SK-N-SH treated with all-trans-retinoic acid at 6 μM for 48 hours (cell line): ENCODE measurements around the gene POLR3K.

Source experiments
- ATAC-seq: fragments of 200-7000 bp; cut with Tn5 transposase; 3 replicates; pipeline ENCODE4 v1.9.1; 2020; ENCODE audit warnings: mild to moderate bottlenecking, moderate library complexity
- CSDC2 ChIP-seq: fragments of 250-450 bp; sonication (Bioruptor Pico); IDR thresholded peaks from 2 replicates; pipeline ENCODE4 v1.5.0; 2020; ENCODE audit warnings: mild to moderate bottlenecking, moderate library complexity
- CSRNP3 ChIP-seq: fragments of 250-450 bp; sonication (Bioruptor Pico); IDR thresholded peaks from 2 replicates; pipeline ENCODE4 v1.5.1; 2021; ENCODE audit warnings: mild to moderate bottlenecking, moderate library complexity
- ESRRG ChIP-seq: fragments of 250-450 bp; sonication (Bioruptor Pico); IDR thresholded peaks from 2 replicates; pipeline ENCODE4 v1.6.1; 2021; ENCODE audit warnings: mild to moderate bottlenecking
- ISL1 ChIP-seq: fragments of 250-450 bp; sonication (Bioruptor Pico); IDR thresholded peaks from 2 replicates; pipeline ENCODE4 v2.1.2; 2022; ENCODE audit warnings: mild to moderate bottlenecking, moderate library complexity
- PATZ1 ChIP-seq: fragments of 250-450 bp; sonication (Bioruptor Pico); IDR thresholded peaks from 2 replicates; pipeline ENCODE4 v1.8.0; 2020; ENCODE audit warnings: mild to moderate bottlenecking, moderate library complexity, borderline replicate concordance
- POU6F1 ChIP-seq: fragments of 250-450 bp; sonication (Bioruptor Pico); IDR thresholded peaks from 2 replicates; pipeline ENCODE4 v1.8.0; 2021; ENCODE audit warnings: low read depth, mild to moderate bottlenecking, moderate library complexity, borderline replicate concordance
- SNAI2 ChIP-seq: fragments of 250-450 bp; sonication (Bioruptor Pico); IDR thresholded peaks from 2 replicates; pipeline ENCODE4 v1.5.0; 2020; ENCODE audit warnings: mild to moderate bottlenecking, moderate library complexity
- ZC3H10 ChIP-seq: fragments of 250-450 bp; sonication (Bioruptor Pico); IDR thresholded peaks from 2 replicates; pipeline ENCODE4 v1.5.1; 2021; ENCODE audit warnings: mild to moderate bottlenecking, moderate library complexity
- ZFP30 ChIP-seq: fragments of 450-650 bp; formaldehyde crosslinking; IDR thresholded peaks from 2 replicates; pipeline ENCODE4 v1.5.0; 2022; ENCODE audit warnings: mild to moderate bottlenecking, moderate library complexity
- ZNF565 ChIP-seq: fragments of 450-650 bp; formaldehyde crosslinking; conservative IDR thresholded peaks from 2 replicates; pipeline ENCODE4 v1.5.0; 2020; ENCODE audit warnings: low read depth, mild to moderate bottlenecking, moderate library complexity
- ZNF70 ChIP-seq: fragments of 450-650 bp; formaldehyde crosslinking; IDR thresholded peaks from 2 replicates; pipeline ENCODE4 v1.5.0; 2020; ENCODE audit warnings: mild to moderate bottlenecking, moderate library complexity
- ZNF8 ChIP-seq: fragments of 450-650 bp; formaldehyde crosslinking; IDR thresholded peaks from 2 replicates; pipeline ENCODE4 v1.5.0; 2020; ENCODE audit warnings: mild to moderate bottlenecking, moderate library complexity
- TF ChIP-seq, protein P1 (sequence below): fragments of 250-450 bp; sonication (Bioruptor Pico); IDR thresholded peaks from 2 replicates; pipeline ENCODE4 v1.5.1; 2020; ENCODE audit warnings: low read depth, mild to moderate bottlenecking, moderate library complexity

Gene POLR3K

GRCh38 chr16:75580-76501 lies 22.4 kb upstream of the POLR3K start (continued):
- TF ChIP-seq, protein P1, sequence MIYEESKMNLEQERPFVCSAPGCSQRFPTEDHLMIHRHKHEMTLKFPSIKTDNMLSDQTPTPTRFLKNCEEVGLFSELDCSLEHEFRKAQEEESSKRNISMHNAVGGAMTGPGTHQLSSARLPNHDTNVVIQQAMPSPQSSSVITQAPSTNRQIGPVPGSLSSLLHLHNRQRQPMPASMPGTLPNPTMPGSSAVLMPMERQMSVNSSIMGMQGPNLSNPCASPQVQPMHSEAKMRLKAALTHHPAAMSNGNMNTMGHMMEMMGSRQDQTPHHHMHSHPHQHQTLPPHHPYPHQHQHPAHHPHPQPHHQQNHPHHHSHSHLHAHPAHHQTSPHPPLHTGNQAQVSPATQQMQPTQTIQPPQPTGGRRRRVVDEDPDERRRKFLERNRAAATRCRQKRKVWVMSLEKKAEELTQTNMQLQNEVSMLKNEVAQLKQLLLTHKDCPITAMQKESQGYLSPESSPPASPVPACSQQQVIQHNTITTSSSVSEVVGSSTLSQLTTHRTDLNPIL (CRISPR knock-in tag), result no peak
- no peak for TF ChIP-seq ZNF8 (CRISPR knock-in tag)
- TF ChIP-seq ISL1 (CRISPR knock-in tag), result no peak
- no peak for TF ChIP-seq CSDC2 (CRISPR knock-in tag)
- TF ChIP-seq ZNF565 (CRISPR knock-in tag), result no peak
- no peak for TF ChIP-seq PATZ1 (CRISPR knock-in tag)
- TF ChIP-seq, all 23 proteins: peak for 0

GRCh38 chr16:74747-75334 lies 21.4 kb upstream of the POLR3K start:
- TF ChIP-seq, protein P1 (CRISPR knock-in tag), result no peak
- TF ChIP-seq ZNF565 (CRISPR knock-in tag), result no peak
- TF ChIP-seq PATZ1 (CRISPR knock-in tag), result no peak
- TF ChIP-seq ESRRG (CRISPR knock-in tag), result no peak
- no peak for TF ChIP-seq SNAI2 (CRISPR knock-in tag)
- no peak for TF ChIP-seq ZFP30 (CRISPR knock-in tag)
- no peak for TF ChIP-seq ZC3H10
- TF ChIP-seq POU6F1 (CRISPR knock-in tag), result no peak
- no peak for TF ChIP-seq CSRNP3 (CRISPR knock-in tag)
- TF ChIP-seq ISL1 (CRISPR knock-in tag), result no peak

DNA sequence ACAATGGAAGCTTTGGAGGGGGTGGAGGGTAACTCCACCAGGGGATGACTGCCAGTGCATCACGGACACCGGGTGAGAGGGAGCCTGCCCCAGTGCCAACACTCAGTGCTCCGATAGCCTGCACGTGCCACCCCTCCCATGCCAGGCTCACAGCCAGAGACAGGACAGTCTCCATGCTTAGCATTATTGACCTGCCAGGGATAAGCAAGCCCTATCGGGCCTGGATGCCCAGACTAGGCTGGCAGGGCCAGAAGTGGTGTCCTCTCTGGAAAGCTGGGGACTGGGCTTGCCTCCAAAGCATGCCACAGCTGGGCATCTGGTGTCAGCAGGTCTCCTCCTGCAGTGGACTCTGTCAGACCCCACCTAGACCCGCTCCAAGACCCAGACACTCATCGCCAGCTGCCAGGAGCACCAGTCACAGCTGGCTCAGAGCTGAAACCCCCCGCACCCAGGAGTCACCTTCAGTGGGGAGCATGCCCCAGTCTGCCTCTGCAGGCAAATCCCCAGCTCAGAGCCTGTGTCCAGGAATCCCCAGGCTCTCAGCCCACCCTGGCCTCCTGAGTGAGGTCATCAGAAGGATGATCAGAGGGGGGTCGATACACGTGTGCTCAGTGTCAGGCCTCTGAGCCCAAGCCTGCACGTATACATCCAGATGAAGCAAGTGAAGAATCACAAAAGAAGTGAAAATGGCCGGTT lies 20.8 kb upstream of the POLR3K start:
- ATAC-seq, result no peak
- no peak for TF ChIP-seq ZNF70 (CRISPR knock-in tag)

More at GRCh38 chr16:74747-75334, 21.4 kb upstream of the POLR3K start:
- no peak for ATAC-seq
